Fibroblast of skin of left quadriceps (primary cell): Measurements from ENCODE around the gene CPNE4.

Experiments
- DNase-seq, 2 experiments: peaks; one replicate each; pipeline ENCODE4 v3.0.0-alpha.2; 2013; ENCODE audit warnings: low read depth in 2 of 2

CPNE4 gene

GRCh38 chr3:131602011-131602779 lies 432.6 kb downstream of the CPNE4 start:
- DNase-seq = no peak

- DNase-seq = no peak
These were observed 437.0 kb downstream of the CPNE4 start for GRCh38 chr3:131597816-131598215.

GRCh38 chr3:131596884-131597283 lies 437.9 kb downstream of the CPNE4 start:
- no peak for DNase-seq

- DNase-seq = peak; percentile 36 to 40
These were observed 443.3 kb downstream of the CPNE4 start for GRCh38 chr3:131591394-131592014.

- DNase-seq = no peak
These were observed 448.5 kb downstream of the CPNE4 start for GRCh38 chr3:131586277-131586676.

GRCh38 chr3:131582438-131582837 lies 452.4 kb downstream of the CPNE4 start:
- DNase-seq = no peak

GRCh38 chr3:131568460-131568859 lies 466.4 kb downstream of the CPNE4 start:
- DNase-seq = no peak

- no peak for DNase-seq
These were observed 470.0 kb downstream of the CPNE4 start for GRCh38 chr3:131564812-131565211.

- peak; percentile 7 to 13 for DNase-seq
These were observed 473.3 kb downstream of the CPNE4 start for GRCh38 chr3:131561511-131561910.

- no peak for DNase-seq
These were observed 474.0 kb downstream of the CPNE4 start for GRCh38 chr3:131560795-131561194.

- no peak for DNase-seq
These were observed 479.4 kb downstream of the CPNE4 start for GRCh38 chr3:131555456-131555855.

GRCh38 chr3:131553495-131554247 lies 481.1 kb downstream of the CPNE4 start:
- no peak for DNase-seq

- DNase-seq = no peak
These were observed 483.1 kb downstream of the CPNE4 start for GRCh38 chr3:131551761-131552160.

GRCh38 chr3:131550562-131551465 lies 484.0 kb downstream of the CPNE4 start:
- no peak for DNase-seq

- DNase-seq = no peak
These were observed 485.5 kb downstream of the CPNE4 start for GRCh38 chr3:131549340-131549739.

GRCh38 chr3:131547585-131547984 lies 487.2 kb downstream of the CPNE4 start:
- no peak for DNase-seq

GRCh38 chr3:131546441-131546840 lies 488.4 kb downstream of the CPNE4 start:
- DNase-seq = no peak

GRCh38 chr3:131544557-131544956 lies 490.3 kb downstream of the CPNE4 start:
- DNase-seq = no peak

- DNase-seq = peak; percentile 70 to 76
These were observed 491.1 kb downstream of the CPNE4 start for GRCh38 chr3:131543714-131544113.

- no peak for DNase-seq
These were observed 493.5 kb downstream of the CPNE4 start for GRCh38 chr3:131541288-131541687.

GRCh38 chr3:131540821-131541220 lies 494.0 kb downstream of the CPNE4 start:
- DNase-seq = no peak

- no peak for DNase-seq
These were observed 494.7 kb downstream of the CPNE4 start for GRCh38 chr3:131540143-131540542.
